GM18868 (cell line): ENCODE data around the gene DIDO1.
A peak's percentile ranks its signal among the peaks of the same experiment; 100 is the strongest.

Source experiments
- ATAC-seq: cut with Tn5 transposase; IDR thresholded peaks from one replicate; pipeline ENCODE4 v1.9.1; 2021; ENCODE audit warnings: mild to moderate bottlenecking, moderate library complexity; ENCODE audit not compliant: unreplicated experiment

DIDO1 gene

GRCh38 chr20:62951896-62952372, 25.6 kb upstream of the DIDO1 start:
- ATAC-seq = no peak

- ATAC-seq = no peak
Observed at GRCh38 chr20:62951143-62951895, 25.0 kb upstream of the DIDO1 start.

DNA sequence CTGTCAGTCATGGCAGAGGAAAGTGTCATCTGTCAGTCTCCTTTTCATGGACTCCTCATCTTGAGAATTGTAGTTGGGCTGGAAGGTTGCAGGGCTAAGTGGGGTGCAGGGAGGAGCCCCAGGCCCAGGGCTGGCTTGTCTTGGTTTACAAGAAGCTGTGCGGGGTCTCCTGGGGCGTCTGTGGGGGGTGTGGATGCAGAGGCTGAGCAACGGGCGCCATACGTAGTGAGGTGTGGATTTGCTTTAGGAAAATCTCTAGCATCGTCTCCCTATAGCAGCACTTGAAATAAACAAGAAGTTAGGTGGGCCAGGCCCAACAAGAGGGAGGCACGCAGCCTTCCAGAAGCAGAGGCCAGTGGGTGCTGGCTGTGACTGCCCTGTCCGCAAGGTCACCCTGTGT, 24.4 kb upstream of the DIDO1 start:
- no peak for ATAC-seq

GRCh38 chr20:62949962-62950361, 23.7 kb upstream of the DIDO1 start:
- no peak for ATAC-seq

- no peak for ATAC-seq
Observed at GRCh38 chr20:62949153-62949821, 23.0 kb upstream of the DIDO1 start.

DNA sequence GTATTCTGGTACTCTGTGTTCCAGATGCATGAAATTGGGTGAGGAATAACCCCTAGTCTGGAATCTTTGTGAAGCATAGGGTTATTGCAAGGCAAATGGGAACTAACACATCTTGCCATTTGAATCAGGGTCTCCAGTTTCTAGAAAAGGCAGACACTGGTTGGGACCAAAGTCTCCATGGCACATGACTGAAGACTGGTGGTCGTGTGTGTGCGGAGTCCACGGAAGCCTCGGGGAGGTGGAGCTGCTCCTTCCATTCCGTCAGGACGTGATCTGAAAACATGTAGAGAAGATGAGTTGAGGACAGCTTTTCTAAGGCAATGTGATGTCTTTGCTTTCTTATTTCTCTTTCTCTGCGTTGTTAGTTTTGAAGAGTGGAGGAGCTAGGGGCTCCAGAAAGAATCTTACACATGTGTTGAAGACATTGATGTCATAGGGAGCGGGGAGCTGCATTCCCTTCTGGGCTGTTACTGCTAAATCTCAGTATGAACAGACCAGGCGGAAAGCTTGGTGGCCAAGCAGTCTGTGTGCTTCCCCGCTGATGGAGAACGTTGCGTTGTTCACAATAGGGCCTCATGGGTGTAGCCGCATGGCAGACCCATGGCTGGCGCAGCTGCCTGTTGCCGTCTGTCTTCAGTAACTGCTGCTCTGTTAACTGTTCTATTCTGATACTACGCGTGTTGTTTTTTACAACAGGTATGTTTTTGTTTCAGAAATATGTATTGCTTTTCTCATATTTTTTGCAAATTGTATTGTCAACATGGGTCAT, 21.4 kb upstream of the DIDO1 start:
- no peak for ATAC-seq

GRCh38 chr20:62946918-62947317, 20.6 kb upstream of the DIDO1 start:
- ATAC-seq = no peak

GRCh38 chr20:62945771-62946339, 19.6 kb upstream of the DIDO1 start:
- ATAC-seq = no peak

- ATAC-seq = no peak
Observed at GRCh38 chr20:62944746-62945145, 18.4 kb upstream of the DIDO1 start.

DNA sequence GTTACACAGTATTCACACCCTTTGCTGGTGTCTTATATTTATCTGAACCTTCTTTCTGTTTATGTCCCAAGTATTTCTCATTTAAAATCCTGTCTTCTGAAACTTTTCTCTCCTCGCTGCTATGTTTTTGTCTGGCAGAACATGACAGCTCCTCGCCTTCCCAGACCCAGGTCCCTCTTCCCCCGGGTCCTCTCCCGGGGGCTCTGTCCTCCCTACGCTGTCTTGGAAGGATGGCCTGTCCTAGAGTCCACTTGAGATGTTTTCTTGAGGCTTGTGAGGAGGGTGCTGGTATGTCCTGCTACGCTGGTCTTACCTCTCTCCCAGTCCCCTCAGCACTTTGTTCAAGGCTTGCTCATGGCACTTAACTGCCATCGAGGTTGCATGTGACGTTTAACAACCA, 17.9 kb upstream of the DIDO1 start:
- no peak for ATAC-seq

GRCh38 chr20:62943396-62943795, 17.1 kb upstream of the DIDO1 start:
- no peak for ATAC-seq

DNA sequence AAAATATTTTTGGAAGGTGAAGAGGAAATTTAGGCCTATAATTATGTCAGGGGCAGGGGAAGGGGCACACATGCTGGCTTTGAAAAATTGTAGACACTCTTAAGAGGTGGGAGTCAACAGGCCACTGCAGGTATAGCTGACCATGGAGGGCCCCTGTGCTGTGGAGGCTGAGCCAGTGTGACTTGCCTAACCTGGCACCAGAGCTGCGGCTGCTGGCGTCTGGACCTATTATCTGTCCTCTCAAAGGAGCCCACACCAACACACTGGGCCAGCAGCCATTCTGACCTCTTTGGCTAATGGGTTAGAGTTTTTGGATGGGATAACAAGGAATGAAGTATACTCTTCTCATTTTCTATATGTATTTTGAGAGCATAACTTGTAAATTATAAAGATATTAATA, 16.2 kb upstream of the DIDO1 start:
- no peak for ATAC-seq

DNA sequence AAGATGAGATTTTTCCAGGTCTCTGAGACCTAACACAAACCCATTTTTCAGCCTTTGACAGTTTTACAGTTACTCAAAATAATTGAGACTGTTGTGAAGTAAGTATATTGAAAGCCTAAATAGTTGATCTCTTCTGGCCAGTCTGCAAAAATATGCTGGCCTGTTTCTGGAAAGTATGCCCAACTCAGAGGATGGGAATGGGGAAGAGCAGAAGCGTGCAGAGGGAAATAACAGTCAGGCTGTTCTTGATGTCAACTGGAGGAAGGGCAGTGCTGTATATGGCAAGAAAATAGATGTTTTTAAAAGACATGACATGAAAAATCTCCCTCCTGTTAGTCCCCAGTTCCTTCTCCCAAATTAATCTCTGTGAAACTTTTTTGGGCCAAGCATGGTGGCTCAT, 15.5 kb upstream of the DIDO1 start:
- no peak for ATAC-seq

GRCh38 chr20:62940875-62941274, 14.6 kb upstream of the DIDO1 start:
- no peak for ATAC-seq

GRCh38 chr20:62938105-62938888, 12.0 kb upstream of the DIDO1 start, which contains the start of gene GID8:
TSS of gene GID8 (plus strand) at chr20:62938147. CDS start at chr20:62941503, 3,356 bp downstream.
- ATAC-seq = peak; percentile 47

DNA sequence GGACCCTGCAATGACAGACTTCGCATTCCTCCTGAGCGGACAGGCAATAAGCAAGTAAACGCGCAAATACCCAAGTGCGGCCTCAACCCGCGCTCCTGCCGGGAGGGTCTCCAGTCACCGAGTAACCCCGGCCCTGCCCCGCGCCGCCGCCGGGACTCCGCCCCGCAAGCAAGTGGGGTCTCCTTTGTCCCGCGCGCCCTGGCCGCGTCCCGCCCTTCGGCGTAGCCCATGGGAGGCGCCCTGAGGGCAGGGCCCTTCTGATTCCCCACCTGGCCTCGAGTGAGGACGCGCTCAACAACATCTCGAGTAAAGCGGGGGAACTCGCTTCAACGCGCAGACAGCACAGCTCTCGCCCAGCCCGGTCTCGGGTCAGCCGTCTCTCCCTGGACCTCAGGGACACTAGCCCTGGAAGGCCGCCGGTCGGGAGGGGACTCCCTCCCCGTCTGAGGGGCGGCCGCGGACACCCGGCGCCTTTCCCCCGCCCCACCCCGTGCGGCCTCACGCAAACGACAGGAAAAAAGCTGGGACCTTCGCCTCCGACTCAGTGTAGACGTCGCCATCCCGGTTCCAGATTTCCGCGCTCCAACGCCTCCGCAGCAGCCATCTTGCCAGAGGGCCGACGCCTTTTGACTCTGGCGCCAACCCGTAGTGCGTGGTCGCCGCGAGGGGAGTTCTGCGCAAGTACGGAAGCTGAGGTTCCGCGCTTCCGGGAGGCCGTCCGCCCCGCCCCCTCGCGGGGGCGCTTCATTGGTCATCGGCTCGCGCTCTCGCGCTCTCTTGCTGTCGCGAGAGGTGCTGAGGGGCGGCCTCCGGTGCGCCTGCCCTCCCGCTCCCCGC, 11.2 kb upstream of the DIDO1 start:
- peak; percentile 85 for ATAC-seq

DNA sequence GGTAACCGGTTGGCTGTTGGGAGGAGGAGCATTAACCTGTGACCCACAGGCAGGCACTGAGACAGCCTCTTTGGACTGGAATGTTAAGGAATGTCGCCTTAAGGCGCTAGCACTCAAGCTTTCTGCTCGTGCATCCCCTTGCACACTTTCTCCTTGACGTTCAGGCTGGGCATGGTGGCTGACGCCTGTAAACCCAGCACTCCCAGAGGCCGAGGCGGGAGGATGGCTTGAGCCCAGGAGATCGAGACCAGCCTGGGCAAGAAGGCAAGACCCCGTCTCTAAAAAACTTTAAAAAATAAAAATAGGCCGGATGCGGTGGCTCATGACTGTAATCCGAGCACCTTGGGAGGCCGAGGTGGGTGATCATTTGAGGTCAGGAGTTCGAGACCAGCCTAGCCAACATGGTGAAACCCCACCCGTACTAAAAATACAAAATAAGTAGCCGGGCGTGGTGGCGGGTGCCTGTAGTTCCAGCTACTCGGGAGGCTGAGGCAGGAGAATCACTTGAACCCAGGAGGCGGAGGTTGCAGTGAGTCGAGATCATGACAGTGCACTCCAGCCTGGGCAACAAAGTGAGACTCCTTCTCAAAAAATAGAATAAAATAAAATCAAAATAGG, 9.8 kb upstream of the DIDO1 start:
- ATAC-seq = no peak

DNA sequence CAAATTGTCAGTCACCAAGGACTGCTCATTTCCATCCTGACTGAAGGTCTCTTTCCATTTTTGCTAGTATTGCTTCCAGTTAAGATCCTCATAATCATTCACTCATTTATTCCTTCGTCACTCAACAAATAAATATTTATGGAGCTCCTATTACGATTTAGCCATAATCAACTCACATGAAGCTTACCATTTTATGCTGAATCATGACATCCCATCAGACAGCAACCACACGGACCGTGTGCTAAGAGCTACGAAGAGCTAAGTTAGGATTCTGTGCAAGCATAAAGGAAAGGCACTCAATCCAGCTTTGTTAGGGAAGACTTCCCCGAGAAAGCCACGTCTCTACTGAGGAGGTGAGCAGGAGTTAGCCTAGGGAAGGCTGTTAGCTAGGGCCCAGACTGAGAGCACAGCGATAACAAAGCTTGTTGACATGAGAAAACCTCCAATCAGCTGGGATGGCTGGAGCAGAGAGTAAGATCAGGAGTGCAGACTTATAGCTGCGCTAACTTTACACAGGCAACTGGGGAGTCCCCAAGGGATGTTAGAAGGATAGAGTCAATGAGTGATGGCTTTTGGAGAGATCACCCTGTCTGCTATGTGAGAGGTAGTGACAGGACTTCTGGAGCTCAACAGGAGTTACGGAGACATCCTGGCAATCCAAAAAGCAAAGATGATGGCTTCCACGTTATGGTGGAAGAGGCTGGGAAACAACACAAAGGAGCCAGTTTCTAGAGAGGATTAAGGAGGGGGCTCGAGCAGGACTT, 9.1 kb upstream of the DIDO1 start:
- no peak for ATAC-seq
